ENCODE results near the gene PCSK5. TPM values are rescaled to one million over a fixed set of nuclear protein-coding genes. Genes with fewer than 3 reads are reported as not detected.

PCSK5 gene
- total and polyA plus RNA-seq, 10 donors, result 0.28 to 8.1 (median 5.5) TPM

DNA sequence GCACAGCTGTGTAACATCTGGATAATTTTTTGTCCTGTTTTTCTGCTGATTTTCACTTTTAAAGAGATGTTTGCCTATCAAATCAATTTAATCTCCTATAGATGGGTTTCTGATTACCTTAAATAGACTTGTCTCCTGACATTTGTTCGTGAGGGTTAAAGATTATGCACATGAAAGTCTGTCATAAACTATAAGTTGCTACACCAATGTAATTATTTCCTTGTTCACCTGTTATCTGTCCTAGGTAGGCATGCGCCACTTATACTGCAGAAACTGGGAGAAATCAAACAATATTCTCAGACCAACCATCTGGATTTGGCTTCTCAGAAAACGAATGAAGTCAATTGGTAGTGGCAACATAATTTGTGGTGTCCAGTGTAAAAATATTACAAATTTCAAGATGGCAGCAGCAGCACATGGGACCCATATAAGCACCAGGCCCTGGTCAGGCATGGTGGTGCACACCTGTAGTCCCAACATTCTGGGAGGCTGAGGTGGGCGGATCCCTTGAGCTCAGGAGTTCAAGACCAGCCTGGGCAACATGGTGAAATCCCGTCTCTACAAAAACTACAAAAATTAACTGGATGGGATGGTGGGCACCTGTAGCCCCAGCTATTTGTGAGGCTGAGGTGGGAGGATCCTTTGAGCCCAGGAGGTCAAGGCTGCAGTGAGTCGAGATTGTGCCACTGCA is 483.5 kb downstream of the PCSK5 start:
- TF ChIP-seq POLR2AphosphoS5 (IDR thresholded peaks at IDR 0.05) (no peak), POLR2A (IDR thresholded peaks at IDR 0.05) (no peak)
- TF ChIP-seq, protein P1, sequence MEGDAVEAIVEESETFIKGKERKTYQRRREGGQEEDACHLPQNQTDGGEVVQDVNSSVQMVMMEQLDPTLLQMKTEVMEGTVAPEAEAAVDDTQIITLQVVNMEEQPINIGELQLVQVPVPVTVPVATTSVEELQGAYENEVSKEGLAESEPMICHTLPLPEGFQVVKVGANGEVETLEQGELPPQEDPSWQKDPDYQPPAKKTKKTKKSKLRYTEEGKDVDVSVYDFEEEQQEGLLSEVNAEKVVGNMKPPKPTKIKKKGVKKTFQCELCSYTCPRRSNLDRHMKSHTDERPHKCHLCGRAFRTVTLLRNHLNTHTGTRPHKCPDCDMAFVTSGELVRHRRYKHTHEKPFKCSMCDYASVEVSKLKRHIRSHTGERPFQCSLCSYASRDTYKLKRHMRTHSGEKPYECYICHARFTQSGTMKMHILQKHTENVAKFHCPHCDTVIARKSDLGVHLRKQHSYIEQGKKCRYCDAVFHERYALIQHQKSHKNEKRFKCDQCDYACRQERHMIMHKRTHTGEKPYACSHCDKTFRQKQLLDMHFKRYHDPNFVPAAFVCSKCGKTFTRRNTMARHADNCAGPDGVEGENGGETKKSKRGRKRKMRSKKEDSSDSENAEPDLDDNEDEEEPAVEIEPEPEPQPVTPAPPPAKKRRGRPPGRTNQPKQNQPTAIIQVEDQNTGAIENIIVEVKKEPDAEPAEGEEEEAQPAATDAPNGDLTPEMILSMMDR (IDR thresholded peaks at IDR 0.05 in 8 of 11, conservative IDR thresholded peaks at IDR 0.05 in 3 of 11), result no peak
- Histone ChIP-seq H3K4me3 (no peak overlapping the region), H3K4me1 (peaks cover 0 to 14% (median 0%) of the 10 kb centered on the region in 6 donors), H3K36me3 (no peaks in the 10 kb centered on the region), H3K27me3 (replicated peaks in 1 of 7) (no peaks in the 10 kb centered on the region), H3K27ac (no peak overlapping the region), H3K9me3 (no peaks in the 10 kb centered on the region)
- intact Hi-C loops (cut with DNase I; ENCODE audit: low total_unique reads), result no loop called here
- no peak for DNase-seq
- 78 to 88% (median 85%) methylated on average over 6 of the region's 6 CpGs for WGBS, 5 donors

DNA sequence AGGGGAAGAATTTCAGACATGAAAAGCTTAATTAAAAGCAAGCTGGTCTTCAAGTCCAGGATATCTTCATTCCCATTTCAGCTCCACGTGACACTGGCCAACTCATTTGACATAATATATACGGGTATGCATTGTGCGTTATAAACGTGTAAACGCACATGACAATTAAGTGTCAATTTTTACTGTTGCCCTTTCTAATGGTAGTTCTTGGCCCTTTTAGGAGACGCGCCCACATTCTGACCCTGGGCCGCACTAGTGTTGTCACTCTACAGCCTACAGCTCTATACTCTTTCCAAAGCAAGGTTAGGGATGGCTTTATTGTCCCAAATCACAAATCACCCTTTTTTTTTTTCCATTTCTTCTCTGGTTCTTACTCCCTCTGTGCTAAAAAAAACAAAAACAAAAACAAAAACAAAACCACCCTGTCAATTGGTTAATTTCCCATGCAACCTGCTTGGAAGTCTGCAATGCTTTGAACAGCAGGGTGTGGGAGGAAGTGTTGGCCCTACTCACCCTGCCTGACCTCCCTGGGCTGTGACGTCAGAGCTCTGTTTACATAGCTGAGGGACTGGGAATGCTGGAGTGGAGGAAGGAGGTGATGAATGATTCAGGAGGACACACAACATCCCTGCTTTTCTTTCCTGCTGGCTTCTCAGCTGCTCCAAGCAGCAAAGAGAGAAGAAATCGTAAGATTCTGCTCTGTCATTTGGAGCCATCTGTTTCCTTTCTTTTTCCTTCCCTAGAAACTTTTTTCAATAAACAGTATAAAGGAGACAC is 484.5 kb downstream of the PCSK5 start:
- intact Hi-C loops (cut with DNase I; ENCODE audit: low total_unique reads), result no loop called here
- H3K4me3 ChIP-seq, result no peak overlapping the region
- no peak for TF ChIP-seq POLR2A (IDR thresholded peaks at IDR 0.05)
- TF ChIP-seq, protein P1 (IDR thresholded peaks at IDR 0.05 in 8 of 11, conservative IDR thresholded peaks at IDR 0.05 in 3 of 11), result no peak
- peak in 1 of 3 donors; percentile 31 for TF ChIP-seq POLR2AphosphoS5 (IDR thresholded peaks at IDR 0.05)
- peaks cover 0 to 14% (median 0%) of the 10 kb centered on the region in 6 donors for H3K4me1 ChIP-seq
- DNase-seq, result no peak
- H3K27ac ChIP-seq, result no peak overlapping the region
- H3K9me3 ChIP-seq, result no peaks in the 10 kb centered on the region
- 73 to 77% (median 76%) methylated on average over 10 of the region's 10 CpGs for WGBS, 5 donors
- H3K27me3 ChIP-seq (replicated peaks in 1 of 7), result no peaks in the 10 kb centered on the region
- no peaks in the 10 kb centered on the region for H3K36me3 ChIP-seq

DNA sequence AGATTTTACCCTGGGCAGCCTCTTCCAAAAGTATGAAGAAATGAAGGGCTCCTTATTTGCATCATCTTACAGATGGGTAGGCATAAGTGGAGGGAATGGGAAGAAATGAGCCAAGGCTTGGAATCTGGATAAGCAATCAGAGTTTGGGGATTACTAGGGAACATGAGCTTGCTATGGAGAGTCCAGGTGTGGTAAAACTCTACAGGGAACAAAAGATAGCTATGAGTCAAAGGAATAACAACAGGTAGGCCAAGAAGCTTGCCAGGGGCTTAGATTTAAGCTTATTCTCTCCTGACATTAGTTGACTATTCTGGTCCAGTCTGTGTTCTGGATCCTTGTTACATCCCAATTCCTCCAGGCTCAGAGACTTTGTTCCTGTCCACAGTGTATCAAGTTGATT is 487.3 kb downstream of the PCSK5 start:
- Histone ChIP-seq H3K27me3 (replicated peaks in 1 of 7) (no peaks in the 10 kb centered on the region), H3K9me3 (no peaks in the 10 kb centered on the region), H3K4me3 (no peak overlapping the region), H3K27ac (no peak overlapping the region), H3K4me1 (peaks cover 0 to 9% (median 0%) of the 10 kb centered on the region in 6 donors), H3K36me3 (peaks cover 0 to 2% (median 0%) of the 10 kb centered on the region in 6 donors)
- DNase-seq, result no peak
- intact Hi-C loops (cut with DNase I; ENCODE audit: low total_unique reads), result no loop called here
- TF ChIP-seq POLR2A (IDR thresholded peaks at IDR 0.05) (no peak), POLR2AphosphoS5 (IDR thresholded peaks at IDR 0.05) (no peak)
- TF ChIP-seq, protein P1 (IDR thresholded peaks at IDR 0.05 in 8 of 11, conservative IDR thresholded peaks at IDR 0.05 in 3 of 11), result no peak
